ENCODE results near the gene MTPN. TPM values are rescaled to one million over a fixed set of nuclear protein-coding genes. Genes with fewer than 3 reads are reported as not detected.

The MTPN gene
- total RNA-seq, 4 donors from 2014 or later = 66.3 to 94.6 (median 75.0) TPM

DNA sequence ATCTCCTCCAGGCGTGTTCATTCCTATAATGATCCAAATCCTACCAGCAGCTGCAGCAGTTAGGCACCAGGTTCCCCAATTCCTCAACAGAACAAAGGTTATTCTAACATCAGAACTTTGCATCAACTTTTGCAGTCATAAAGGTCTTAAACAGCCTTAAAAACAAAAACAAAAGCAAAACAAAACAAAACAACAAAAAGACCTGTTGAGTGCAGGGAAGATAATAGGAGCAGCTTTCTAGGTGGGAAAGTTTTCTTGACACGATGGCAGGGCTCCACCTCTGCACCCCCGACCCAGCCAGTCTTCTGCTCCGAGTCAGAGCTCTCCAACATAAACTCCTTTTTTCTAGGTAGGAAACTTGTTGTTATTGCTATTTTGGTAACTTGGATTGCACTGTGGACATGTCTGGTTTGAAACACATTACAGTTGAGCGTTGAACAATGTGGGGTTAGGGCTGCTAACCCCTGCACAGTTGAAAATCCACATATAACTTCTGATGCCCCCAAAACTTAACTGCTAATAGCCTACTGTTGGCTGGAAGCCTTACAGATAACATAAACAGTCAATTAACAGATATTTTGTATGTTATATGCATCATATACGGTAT is 77.6 kb downstream of the MTPN start:
- 60% methylated on average over 6 of the region's 6 CpGs for WGBS, 2 donors
- no peak overlapping the region for H3K4me3 ChIP-seq
- TF ChIP-seq POLR2A (IDR thresholded peaks at IDR 0.05) (no peak), EP300 (IDR thresholded peaks at IDR 0.05) (no peak)
- TF ChIP-seq, protein P1, sequence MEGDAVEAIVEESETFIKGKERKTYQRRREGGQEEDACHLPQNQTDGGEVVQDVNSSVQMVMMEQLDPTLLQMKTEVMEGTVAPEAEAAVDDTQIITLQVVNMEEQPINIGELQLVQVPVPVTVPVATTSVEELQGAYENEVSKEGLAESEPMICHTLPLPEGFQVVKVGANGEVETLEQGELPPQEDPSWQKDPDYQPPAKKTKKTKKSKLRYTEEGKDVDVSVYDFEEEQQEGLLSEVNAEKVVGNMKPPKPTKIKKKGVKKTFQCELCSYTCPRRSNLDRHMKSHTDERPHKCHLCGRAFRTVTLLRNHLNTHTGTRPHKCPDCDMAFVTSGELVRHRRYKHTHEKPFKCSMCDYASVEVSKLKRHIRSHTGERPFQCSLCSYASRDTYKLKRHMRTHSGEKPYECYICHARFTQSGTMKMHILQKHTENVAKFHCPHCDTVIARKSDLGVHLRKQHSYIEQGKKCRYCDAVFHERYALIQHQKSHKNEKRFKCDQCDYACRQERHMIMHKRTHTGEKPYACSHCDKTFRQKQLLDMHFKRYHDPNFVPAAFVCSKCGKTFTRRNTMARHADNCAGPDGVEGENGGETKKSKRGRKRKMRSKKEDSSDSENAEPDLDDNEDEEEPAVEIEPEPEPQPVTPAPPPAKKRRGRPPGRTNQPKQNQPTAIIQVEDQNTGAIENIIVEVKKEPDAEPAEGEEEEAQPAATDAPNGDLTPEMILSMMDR (IDR thresholded peaks at IDR 0.05) = no peak

GRCh38 chr7:135898226-135898625 is 78.9 kb downstream of the MTPN start:
- H3K4me1 ChIP-seq = no peaks in the 10 kb centered on the region
- no peak overlapping the region for H3K27ac ChIP-seq
- H3K9me3 ChIP-seq = no peaks in the 10 kb centered on the region
- no peaks in the 10 kb centered on the region for H3K27me3 ChIP-seq
- H3K4me3 ChIP-seq = no peak overlapping the region
- TF ChIP-seq EP300 (IDR thresholded peaks at IDR 0.05) (no peak), POLR2A (IDR thresholded peaks at IDR 0.05) (no peak)
- no peak for DNase-seq (ENCODE audit: low spot score in 2 of 2)
- WGBS, 2 donors = 63 to 67% methylated on average over 3 of the region's 3 CpGs
- H3K36me3 ChIP-seq = no peaks in the 10 kb centered on the region

More for the DNA sequence above, 77.6 kb downstream of the MTPN start:
- H3K4me1 ChIP-seq = no peaks in the 10 kb centered on the region
- no peak overlapping the region for H3K27ac ChIP-seq
- no peaks in the 10 kb centered on the region for H3K27me3 ChIP-seq
- DNase-seq (ENCODE audit: low spot score in 2 of 2) = no peak
- no peaks in the 10 kb centered on the region for H3K36me3 ChIP-seq
- H3K9me3 ChIP-seq = no peaks in the 10 kb centered on the region

GRCh38 chr7:135894816-135895215 is 82.3 kb downstream of the MTPN start:
- Histone ChIP-seq H3K9me3 (no peaks in the 10 kb centered on the region), H3K27ac (no peak overlapping the region), H3K4me3 (no peak overlapping the region), H3K36me3 (no peaks in the 10 kb centered on the region), H3K27me3 (no peaks in the 10 kb centered on the region), H3K4me1 (no peaks in the 10 kb centered on the region)
- 84 to 91% methylated on average over 3 of the region's 3 CpGs for WGBS, 2 donors
- TF ChIP-seq POLR2A (IDR thresholded peaks at IDR 0.05) (no peak), EP300 (IDR thresholded peaks at IDR 0.05) (no peak)
- TF ChIP-seq, protein P1 (IDR thresholded peaks at IDR 0.05) = no peak
- no peak for DNase-seq (ENCODE audit: low spot score in 2 of 2)

- no peak overlapping the region for H3K27ac ChIP-seq
- no peaks in the 10 kb centered on the region for H3K27me3 ChIP-seq
- 88 to 93% methylated on average over 6 of the region's 6 CpGs for WGBS, 2 donors
- H3K36me3 ChIP-seq = no peaks in the 10 kb centered on the region
- no peaks in the 10 kb centered on the region for H3K9me3 ChIP-seq
- no peak for TF ChIP-seq POLR2A (IDR thresholded peaks at IDR 0.05)
- TF ChIP-seq EP300 (IDR thresholded peaks at IDR 0.05) = no peak
- TF ChIP-seq, protein P1 (IDR thresholded peaks at IDR 0.05) = no peak
- no peak overlapping the region for H3K4me3 ChIP-seq
- DNase-seq (ENCODE audit: low spot score in 2 of 2) = no peak
- no peaks in the 10 kb centered on the region for H3K4me1 ChIP-seq
Observed at GRCh38 chr7:135889823-135890222, 87.3 kb downstream of the MTPN start.

DNA sequence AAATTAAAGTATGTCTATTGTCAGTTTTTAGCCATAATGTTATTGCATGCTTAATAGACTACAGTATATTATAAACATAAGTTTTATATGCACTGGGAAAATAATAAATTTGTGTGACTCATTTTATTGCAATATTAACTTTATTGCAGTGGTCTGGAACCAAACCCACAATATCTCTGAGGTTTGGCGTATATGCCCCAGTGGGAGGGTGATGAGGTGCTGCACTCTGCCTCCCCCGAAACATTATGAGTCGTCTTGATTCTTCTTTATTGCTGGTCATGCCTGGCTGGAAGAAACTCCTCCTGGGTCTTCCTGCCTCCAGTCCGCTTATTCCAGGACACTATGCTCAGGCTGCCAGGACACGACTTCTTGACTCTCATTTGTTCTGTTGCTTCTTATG is 88.4 kb downstream of the MTPN start:
- no peak overlapping the region for H3K4me3 ChIP-seq
- no peaks in the 10 kb centered on the region for H3K36me3 ChIP-seq
- TF ChIP-seq, protein P1 (IDR thresholded peaks at IDR 0.05) = no peak
- TF ChIP-seq POLR2A (IDR thresholded peaks at IDR 0.05) (no peak), EP300 (IDR thresholded peaks at IDR 0.05) (no peak)
- 67 to 83% methylated on average over 5 of the region's 5 CpGs for WGBS, 2 donors
- no peak overlapping the region for H3K27ac ChIP-seq
- no peaks in the 10 kb centered on the region for H3K9me3 ChIP-seq
- no peaks in the 10 kb centered on the region for H3K27me3 ChIP-seq
- no peak for DNase-seq (ENCODE audit: low spot score in 2 of 2)
- no peaks in the 10 kb centered on the region for H3K4me1 ChIP-seq
